ENCODE results near the gene INPP4B.

INPP4B gene

DNA sequence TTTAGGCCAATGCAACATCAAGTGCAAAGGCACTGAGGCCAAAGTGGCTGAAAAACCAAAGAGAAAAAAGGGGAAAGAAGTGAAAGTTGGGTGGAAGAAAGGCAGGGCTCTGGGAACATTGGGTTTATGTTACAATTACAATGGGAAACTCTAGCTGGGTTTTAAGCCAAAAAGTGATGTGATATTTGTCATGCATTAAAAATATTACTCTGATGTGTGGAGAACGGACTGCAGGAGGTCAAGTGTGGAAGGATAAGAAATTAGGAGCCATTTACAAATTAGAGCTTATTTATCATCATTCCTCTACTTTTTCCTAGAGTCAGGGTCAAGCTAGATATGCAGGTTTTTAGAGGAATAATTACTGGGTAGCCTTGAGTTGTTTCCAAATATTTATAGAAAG, 516.8 kb downstream of the INPP4B start:
- TF ChIP-seq, protein P1, sequence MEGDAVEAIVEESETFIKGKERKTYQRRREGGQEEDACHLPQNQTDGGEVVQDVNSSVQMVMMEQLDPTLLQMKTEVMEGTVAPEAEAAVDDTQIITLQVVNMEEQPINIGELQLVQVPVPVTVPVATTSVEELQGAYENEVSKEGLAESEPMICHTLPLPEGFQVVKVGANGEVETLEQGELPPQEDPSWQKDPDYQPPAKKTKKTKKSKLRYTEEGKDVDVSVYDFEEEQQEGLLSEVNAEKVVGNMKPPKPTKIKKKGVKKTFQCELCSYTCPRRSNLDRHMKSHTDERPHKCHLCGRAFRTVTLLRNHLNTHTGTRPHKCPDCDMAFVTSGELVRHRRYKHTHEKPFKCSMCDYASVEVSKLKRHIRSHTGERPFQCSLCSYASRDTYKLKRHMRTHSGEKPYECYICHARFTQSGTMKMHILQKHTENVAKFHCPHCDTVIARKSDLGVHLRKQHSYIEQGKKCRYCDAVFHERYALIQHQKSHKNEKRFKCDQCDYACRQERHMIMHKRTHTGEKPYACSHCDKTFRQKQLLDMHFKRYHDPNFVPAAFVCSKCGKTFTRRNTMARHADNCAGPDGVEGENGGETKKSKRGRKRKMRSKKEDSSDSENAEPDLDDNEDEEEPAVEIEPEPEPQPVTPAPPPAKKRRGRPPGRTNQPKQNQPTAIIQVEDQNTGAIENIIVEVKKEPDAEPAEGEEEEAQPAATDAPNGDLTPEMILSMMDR (IDR thresholded peaks at IDR 0.05; ENCODE audit: extremely low read depth, missing control alignments): no peak
- no peak for DNase-seq (ENCODE audit: low spot score)

DNA sequence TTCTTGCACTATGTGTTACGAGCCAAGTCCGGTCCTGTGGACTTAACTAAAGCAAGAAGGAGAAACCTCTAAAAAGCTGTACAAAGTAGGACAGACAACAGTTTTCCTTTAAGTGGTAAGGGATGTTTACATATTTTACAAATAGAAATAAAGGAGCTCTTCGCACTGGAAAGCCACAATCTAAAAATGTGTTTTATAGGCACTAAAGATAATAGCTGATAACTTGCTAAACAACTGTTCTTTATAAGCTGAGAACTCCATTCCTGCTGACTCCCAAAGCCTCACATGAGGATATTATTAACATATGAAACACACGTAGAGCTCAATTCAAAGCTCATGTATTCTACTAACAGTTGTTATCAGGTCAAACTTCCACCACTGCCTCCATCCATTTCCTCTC, 519.9 kb downstream of the INPP4B start:
- TF ChIP-seq, protein P1 (IDR thresholded peaks at IDR 0.05; ENCODE audit: extremely low read depth, missing control alignments): no peak

DNA sequence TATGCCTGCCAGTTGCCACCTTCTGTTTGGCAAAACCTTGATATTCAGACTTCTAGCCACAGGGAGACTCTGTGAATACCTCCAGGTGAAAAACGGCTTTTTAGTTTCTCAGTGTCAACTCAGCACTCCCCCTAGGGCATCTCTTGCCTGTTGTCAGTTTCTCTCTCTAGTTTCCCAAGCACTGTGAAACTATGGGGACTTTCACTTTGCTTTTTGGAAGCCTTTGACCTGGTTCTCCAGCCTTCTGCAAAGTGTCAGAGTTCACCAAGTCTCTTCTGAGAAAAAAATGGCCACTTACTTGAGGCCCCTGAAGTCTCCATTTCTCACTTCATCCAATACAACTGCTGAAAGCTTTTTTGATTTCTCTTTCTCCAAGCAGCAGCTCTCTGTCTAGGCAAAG, 521.5 kb downstream of the INPP4B start:
- no peak for DNase-seq (ENCODE audit: low spot score)
- TF ChIP-seq, protein P1 (IDR thresholded peaks at IDR 0.05; ENCODE audit: extremely low read depth, missing control alignments): no peak

More for the DNA sequence above, 519.9 kb downstream of the INPP4B start:
- no peak for DNase-seq (ENCODE audit: low spot score)

DNA sequence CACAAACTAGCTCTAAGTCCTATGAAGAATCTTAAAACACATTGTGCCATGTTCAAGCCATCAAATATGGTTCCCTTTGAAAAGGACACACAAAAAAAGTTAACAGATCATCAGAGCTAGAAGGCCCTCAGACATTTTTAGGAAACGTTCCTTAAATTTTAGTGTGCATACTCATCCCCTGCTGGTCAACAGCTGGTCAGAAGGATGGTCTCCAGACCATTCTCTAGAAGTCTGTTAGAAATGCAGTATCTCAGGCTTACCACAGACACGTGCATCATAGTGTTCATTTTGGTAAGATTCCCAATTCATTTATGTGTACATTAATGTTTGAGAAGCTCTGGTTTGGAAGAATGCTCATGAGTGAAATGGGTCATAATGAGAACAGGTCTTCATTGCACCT, 523.1 kb downstream of the INPP4B start:
- TF ChIP-seq, protein P1 (IDR thresholded peaks at IDR 0.05; ENCODE audit: extremely low read depth, missing control alignments): no peak
- DNase-seq (ENCODE audit: low spot score): no peak

DNA sequence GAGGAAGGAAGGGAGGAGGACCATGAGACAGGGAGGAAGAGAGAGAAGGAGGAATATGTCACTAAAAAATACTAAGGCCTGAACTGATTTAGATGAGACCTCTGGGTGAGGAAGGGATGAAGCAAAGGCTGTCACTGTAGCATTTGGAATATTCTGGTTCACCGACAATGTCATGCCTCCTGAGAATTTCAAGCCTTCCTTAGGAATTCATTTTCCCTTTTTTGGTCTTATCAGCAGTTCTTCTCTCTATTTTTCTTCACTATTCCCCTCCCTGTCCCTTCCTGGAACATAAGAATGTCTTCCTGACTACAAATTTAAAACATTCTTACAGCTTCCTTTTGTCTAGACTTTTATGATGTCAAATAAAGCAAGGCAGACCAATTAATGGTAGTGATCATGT, 527.8 kb downstream of the INPP4B start:
- TF ChIP-seq, protein P1 (IDR thresholded peaks at IDR 0.05; ENCODE audit: extremely low read depth, missing control alignments): no peak
- DNase-seq (ENCODE audit: low spot score): no peak

DNA sequence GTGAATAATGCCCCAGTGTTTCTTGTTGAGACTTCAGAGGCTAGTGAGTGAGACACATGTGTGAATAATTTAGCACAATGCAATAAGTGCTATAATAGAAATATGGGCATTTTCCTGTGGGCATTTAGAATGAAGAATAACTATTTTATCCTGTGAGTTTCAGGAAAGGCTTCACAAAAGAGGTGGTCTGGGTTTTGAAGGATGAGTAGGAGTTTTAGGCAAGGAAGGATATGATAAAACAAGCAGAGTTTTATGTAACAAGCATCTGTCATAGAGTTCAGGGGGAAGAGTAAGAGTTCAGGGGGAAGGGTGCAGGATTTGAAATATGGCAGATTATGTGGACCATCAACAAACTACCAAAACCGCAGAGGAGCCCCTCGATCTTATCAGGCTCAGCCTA, 529.2 kb downstream of the INPP4B start:
- DNase-seq (ENCODE audit: low spot score): no peak

DNA sequence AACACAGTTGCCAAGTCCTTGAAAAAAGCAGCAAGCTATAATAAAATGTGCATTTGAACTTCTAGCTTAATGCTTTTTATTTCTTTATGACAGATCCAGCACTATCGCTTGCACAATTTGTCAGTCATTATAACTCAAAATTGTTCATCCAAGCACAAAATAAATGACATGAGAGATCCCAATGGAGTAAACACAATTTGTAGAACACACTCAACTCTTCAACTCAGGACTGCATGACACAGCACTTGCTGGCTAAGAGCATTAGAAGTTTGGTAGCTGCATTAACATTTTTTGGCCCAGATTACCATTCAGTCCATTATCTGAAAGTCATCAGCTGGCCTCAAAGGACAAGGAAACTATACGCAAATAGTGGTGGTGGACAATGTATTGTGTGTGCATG, 530.1 kb downstream of the INPP4B start:
- TF ChIP-seq, protein P1 (IDR thresholded peaks at IDR 0.05; ENCODE audit: extremely low read depth, missing control alignments): no peak
- DNase-seq (ENCODE audit: low spot score): no peak

More for the DNA sequence above, 529.2 kb downstream of the INPP4B start:
- TF ChIP-seq, protein P1 (IDR thresholded peaks at IDR 0.05; ENCODE audit: extremely low read depth, missing control alignments): no peak

All from GM20000 (cell line).